HCT116 (cell line): ENCODE results near the gene LY6G6F. TPM values are rescaled to one million over a fixed set of nuclear protein-coding genes. Genes with fewer than 3 reads are reported as not detected.

Experiments
- ATAC-seq: fragments of 200-7000 bp; cut with Tn5 transposase; 2 replicates; pipeline ENCODE4 v1.9.1; 2020; ENCODE audit warnings: mild to moderate bottlenecking, moderate library complexity
- BruUV-seq: library from RNA; stranded (reverse); fragments of 400-500 nt; replicated peaks from 2 replicates; lab custom pipeline; 2021; lab: Mats Ljungman, UMichigan
- CTCF ChIA-PET: fragments of 300-600 bp; sonication (Branson Sonifier 250); formaldehyde crosslinking; loops from one replicate; lab custom pipeline; 2021; ENCODE audit warnings: antibody characterized with exemption; lab: Charles Lee
- POLR2A ChIA-PET: fragments of 300-600, 350-600 bp; sonication (Branson Sonifier 250); formaldehyde crosslinking; loops from one replicate; lab custom pipeline; 2021; ENCODE audit warnings: antibody characterized with exemption; lab: Charles Lee
- RAD21 ChIA-PET, 2 experiments: fragments of 300-600 bp; sonication (Branson Sonifier 250); formaldehyde crosslinking; loops; one replicate each; lab custom pipeline; 2023; ENCODE audit warnings: low total read pairs in 2 of 2; ENCODE audit not compliant: uncharacterized antibody in 2 of 2, unreplicated experiment in 2 of 2, low non-redundant PET in 1 of 2; lab: Charles Lee
- DNase-seq: peaks from one replicate; pipeline ENCODE4 v3.0.0-alpha.2; 2010; ENCODE audit warnings: low read depth, low spot score
- H2AFZ ChIP-seq: fragments of 200-600 bp; shearing (Covaris generic), sonication (generic); 2 replicates; pipeline ENCODE4 v1.6.1; 2017; ENCODE audit warnings: low read depth, mixed run types, mixed read lengths, antibody characterized with exemption, low read length; ENCODE audit not compliant: poor library complexity, severe bottlenecking
- H3K27ac ChIP-seq: 2 replicates; pipeline ENCODE4 v1.5.1; 2012; ENCODE audit warnings: low read depth, low read length
- H3K27me3 ChIP-seq: fragments of 200-600 bp; sonication (generic); 2 replicates; pipeline ENCODE4 v1.6.1; 2016; ENCODE audit warnings: mixed run types, low read length, mixed read lengths; ENCODE audit not compliant: insufficient read depth
- H3K36me3 ChIP-seq, 2 experiments: fragments of 200-500 bp in 1 of 2; fragments of 200-600 bp in 1 of 2; sonication (Bioruptor generic) in 1 of 2; sonication (generic) in 1 of 2; 2 replicates each; pipeline versions ENCODE4 v1.5.1 to v1.6.1; 2014 to 2016; ENCODE audit warnings: low read length in 2 of 2, inconsistent platforms in 1 of 2, mixed read lengths in 1 of 2, mixed run types in 1 of 2; ENCODE audit not compliant: insufficient read depth in 2 of 2, control insufficient read depth in 1 of 2
- H3K4me1 ChIP-seq, 2 experiments: fragments of 200-600 bp in 1 of 2; sonication (generic) in 1 of 2; 2 replicates each; pipeline versions ENCODE4 v1.5.1 to v1.6.1; 2012 to 2017; ENCODE audit warnings: low read length in 2 of 2, inconsistent platforms in 1 of 2, mild to moderate bottlenecking in 1 of 2, mixed read lengths in 1 of 2, mixed run types in 1 of 2, moderate library complexity in 1 of 2; ENCODE audit not compliant: insufficient read depth in 2 of 2, control insufficient read depth in 1 of 2
- H3K4me2 ChIP-seq: fragments of 200-600 bp; sonication (generic); 2 replicates; pipeline ENCODE4 v1.6.1; 2017; ENCODE audit warnings: mixed run types, low read length, mixed read lengths
- H3K4me3 ChIP-seq, 2 experiments: fragments of 200-600 bp in 1 of 2; sonication (generic) in 1 of 2; replicated peaks in 1 of 2; 2 replicates each; pipeline ENCODE4 v1.5.1; 2011 to 2016; ENCODE audit warnings: low read length in 2 of 2, control low read depth in 1 of 2, low read depth in 1 of 2, mild to moderate bottlenecking in 1 of 2, mixed read lengths in 1 of 2, mixed run types in 1 of 2
- H3K79me2 ChIP-seq: fragments of 200-600 bp; sonication (generic); 2 replicates; pipeline ENCODE4 v1.6.1; 2017; ENCODE audit warnings: mild to moderate bottlenecking, mixed run types, low read length, moderate library complexity, mixed read lengths; ENCODE audit not compliant: insufficient read depth
- H3K9ac ChIP-seq: fragments of 200-600 bp; sonication (generic); 2 replicates; pipeline ENCODE4 v1.6.1; 2016; ENCODE audit warnings: low read length, mixed read lengths
- H3K9me2 ChIP-seq: fragments of 200-600 bp; sonication (generic), shearing (Covaris generic); 2 replicates; pipeline ENCODE4 v1.6.1; 2017; ENCODE audit warnings: mixed run types, mild to moderate bottlenecking, moderate library complexity; ENCODE audit not compliant: insufficient read depth
- H3K9me3 ChIP-seq, 2 experiments: fragments of 200-500 bp in 1 of 2; fragments of 200-600 bp in 1 of 2; sonication (Bioruptor generic) in 1 of 2; sonication (generic) in 1 of 2; 2 replicates each; pipeline ENCODE4 v1.6.1; 2014 to 2017; ENCODE audit warnings: low read length in 2 of 2, mixed read lengths in 2 of 2, inconsistent platforms in 1 of 2, low read depth in 1 of 2, mild to moderate bottlenecking in 1 of 2, mixed run types in 1 of 2, moderate library complexity in 1 of 2; ENCODE audit not compliant: control insufficient read depth in 1 of 2, insufficient read depth in 1 of 2
- H4K20me1 ChIP-seq: fragments of 200-600 bp; sonication (generic), shearing (Covaris generic); 2 replicates; pipeline ENCODE4 v1.6.1; 2017; ENCODE audit warnings: mixed run types, mild to moderate bottlenecking, moderate library complexity; ENCODE audit not compliant: insufficient read depth
- CBX3 ChIP-seq: IDR thresholded peaks from 2 replicates; pipeline ENCODE4 v1.6.1; 2012; ENCODE audit warnings: low read depth
- ELF1 ChIP-seq: IDR thresholded peaks from 2 replicates; pipeline ENCODE4 v1.6.1; 2012; ENCODE audit warnings: low read depth, borderline replicate concordance
- EZH2 ChIP-seq: fragments of 200-600 bp; sonication (generic); IDR thresholded peaks from 2 replicates; pipeline ENCODE4 v1.6.1; 2017; ENCODE audit warnings: antibody characterized with exemption, mixed run types
- POLR2A ChIP-seq: IDR thresholded peaks from 2 replicates; pipeline ENCODE4 v1.7.0; 2011; ENCODE audit warnings: borderline replicate concordance; ENCODE audit not compliant: insufficient read depth, insufficient read length; ENCODE audit errors: extremely low read depth
- POLR2AphosphoS5 ChIP-seq: IDR thresholded peaks from 2 replicates; pipeline ENCODE4 v1.6.1; 2011; ENCODE audit warnings: mild to moderate bottlenecking, low read depth, low read length, moderate library complexity
- RAD21 ChIP-seq: IDR thresholded peaks from 2 replicates; pipeline ENCODE4 v1.6.1; 2012; ENCODE audit warnings: low read depth, mild to moderate bottlenecking
- YY1 ChIP-seq: IDR thresholded peaks from 2 replicates; pipeline ENCODE4 v1.6.1; 2011; ENCODE audit warnings: low read length, low read depth, moderate library complexity, mild to moderate bottlenecking; ENCODE audit not compliant: insufficient replicate concordance; ENCODE audit errors: extremely low read depth
- intact Hi-C: fragments of 100-400 bp; cut with micrococcal nuclease; formaldehyde crosslinking; loops from 2 replicates; pipeline ENCODE4 v1.10.0; 2022
- total RNA-seq: library from RNA; stranded (reverse); gene quantifications from one replicate; pipeline ENCODE4 v1.2.1, GENCODE V29; 2021; ENCODE audit not compliant: unreplicated experiment
- TF ChIP-seq, protein P1 (sequence below): IDR thresholded peaks from 2 replicates; pipeline ENCODE4 v1.6.1; 2012
- TF ChIP-seq, protein P2 (sequence below): IDR thresholded peaks from 2 replicates; pipeline ENCODE4 v1.6.1; 2012
- TF ChIP-seq, protein P3 (sequence below): IDR thresholded peaks from 2 replicates; pipeline ENCODE4 v1.6.1; 2012; ENCODE audit warnings: low read depth
- TF ChIP-seq, protein P4 (sequence below): IDR thresholded peaks from 2 replicates; pipeline ENCODE4 v1.6.1; 2011; ENCODE audit warnings: mild to moderate bottlenecking, low read length, moderate library complexity; ENCODE audit not compliant: insufficient replicate concordance; ENCODE audit errors: extremely low read depth

The LY6G6F gene
- total RNA-seq, 1 experiment from 2014 or later: not detected

DNA sequence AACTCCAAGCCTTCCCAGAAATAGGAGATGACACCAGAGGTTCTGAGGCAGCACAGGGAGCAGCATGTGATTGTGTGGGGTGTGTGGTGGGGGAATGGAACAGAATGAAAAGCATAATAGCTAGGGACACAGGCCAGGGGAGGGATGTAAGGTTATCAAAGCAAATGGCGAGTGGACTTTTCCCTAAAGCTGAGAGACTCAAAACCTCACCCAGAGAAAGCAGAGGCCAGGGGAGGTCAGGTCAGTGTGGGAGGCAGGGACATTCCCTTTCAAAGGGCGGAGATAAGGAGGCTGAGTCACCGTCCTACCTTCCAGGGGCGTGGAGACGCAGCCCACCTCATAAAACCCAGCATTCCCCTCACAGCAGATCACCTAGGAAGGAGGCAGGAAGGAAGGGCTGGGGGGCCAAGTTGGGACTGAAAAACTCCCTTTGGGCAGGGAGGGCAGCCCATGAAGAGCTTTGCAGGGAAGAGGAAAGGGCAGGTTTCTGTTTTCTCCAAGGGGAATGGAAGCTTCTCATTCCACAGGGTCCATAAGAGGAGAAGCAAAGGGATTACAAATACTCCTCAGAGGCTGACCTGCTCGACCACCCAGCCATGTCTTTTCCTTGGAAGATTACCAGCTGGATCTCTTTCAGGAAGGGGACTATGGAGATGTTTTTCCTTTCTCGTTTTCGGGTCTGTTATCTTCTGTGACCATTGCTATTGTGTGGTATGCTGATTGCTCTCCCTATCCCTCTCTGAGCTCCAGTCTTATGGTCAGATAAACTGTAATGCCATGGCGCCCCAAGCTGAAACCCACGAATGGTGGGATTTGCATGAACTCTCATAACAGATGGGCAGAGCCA lies 16.2 kb upstream of the LY6G6F start:
- Histone ChIP-seq H3K79me2 (no peaks in the 10 kb centered on the region), H3K4me3 (no peak overlapping the region), H3K9me2 (no peaks in the 10 kb centered on the region), H3K27me3 (no peaks in the 10 kb centered on the region), H3K4me2 (peak overlapping the region; percentile 47), H3K9me3 (no peaks in the 10 kb centered on the region), H3K27ac (peak overlapping the region; percentile 23), H3K9ac (peak overlapping the region; percentile 30; the same call in 1 of the 2 replicates), H4K20me1 (no peaks in the 10 kb centered on the region), H3K36me3 (peaks cover 13 to 25% of the 10 kb centered on the region in 2 experiments; a peak in 2 of 4 replicates), H2AFZ (no peak overlapping the region), H3K4me1 (peaks cover 11 to 16% of the 10 kb centered on the region in 2 experiments)
- DNase-seq: no peak
- POLR2A ChIA-PET: interaction anchor here (1.0 to 1.4 kb wide), 2 partner anchors 13 to 137 kb away, joined by 3 to 5 read pairs; partner anchors contain the start of genes ABHD16A and HSPA1B
- RAD21 ChIA-PET: no interaction called here
- ATAC-seq: peak; percentile 64
- CTCF ChIA-PET: interaction anchor here (0.7 to 1.3 kb wide), 4 partner anchors 13 to 172 kb away, joined by 3 to 7 read pairs (median 4); partner anchors contain the start of genes ABHD16A and NEU1
- BruUV-seq: no TSS peak
- TF ChIP-seq, protein P1, sequence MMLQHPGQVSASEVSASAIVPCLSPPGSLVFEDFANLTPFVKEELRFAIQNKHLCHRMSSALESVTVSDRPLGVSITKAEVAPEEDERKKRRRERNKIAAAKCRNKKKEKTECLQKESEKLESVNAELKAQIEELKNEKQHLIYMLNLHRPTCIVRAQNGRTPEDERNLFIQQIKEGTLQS: no peak
- intact Hi-C loops: no loop called here

DNA sequence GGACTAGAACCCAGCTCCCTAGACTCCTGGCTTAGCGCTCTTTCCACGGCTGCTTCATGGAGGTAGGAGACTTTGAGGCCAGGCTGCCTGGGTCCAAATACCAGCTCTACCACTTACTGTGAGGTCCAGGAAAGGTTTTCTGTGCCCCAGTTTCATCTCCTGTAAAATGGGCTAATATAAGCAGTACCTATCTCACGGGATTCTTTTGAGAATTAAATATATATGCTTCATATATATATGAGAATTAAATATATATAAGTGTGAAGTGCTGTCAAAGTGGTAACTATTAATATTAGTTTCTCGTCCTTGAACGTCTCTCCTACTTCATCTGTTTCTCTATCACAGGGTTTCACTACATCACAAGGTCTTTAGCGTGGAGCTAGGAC lies 15.6 kb upstream of the LY6G6F start:
- CTCF ChIA-PET: interaction anchor here (0.7 to 1.1 kb wide), 2 partner anchors 39 to 172 kb away, joined by 3 read pairs; partner anchors contain the start of gene NEU1
- Histone ChIP-seq H3K9me3 (no peaks in the 10 kb centered on the region), H4K20me1 (no peaks in the 10 kb centered on the region), H3K4me3 (no peak overlapping the region), H3K79me2 (no peaks in the 10 kb centered on the region), H2AFZ (no peak overlapping the region), H3K27me3 (no peaks in the 10 kb centered on the region), H3K9ac (peak overlapping the region; percentile 30; the same call in 1 of the 2 replicates), H3K4me1 (peaks cover 11 to 16% of the 10 kb centered on the region in 2 experiments), H3K27ac (0 out of 2 replicates have a peak overlapping the region, but pooled peaks have one; percentile 23), H3K4me2 (peak overlapping the region; percentile 47), H3K36me3 (peaks cover 13 to 25% of the 10 kb centered on the region in 2 experiments; a peak in 2 of 4 replicates), H3K9me2 (no peaks in the 10 kb centered on the region)
- no TSS peak for BruUV-seq
- DNase-seq: no peak
- RAD21 ChIA-PET: no interaction called here
- no peak for ATAC-seq
- POLR2A ChIA-PET: interaction anchor here (0.5 to 1.4 kb wide), 3 partner anchors 12 to 144 kb away, joined by 3 to 5 read pairs (median 3); partner anchors contain the start of genes ABHD16A, HSPA1B and NFKBIL1
- intact Hi-C loops: no loop called here
- TF ChIP-seq POLR2AphosphoS5 (no peak), EZH2 (no peak), CBX3 (no peak), YY1 (no peak), POLR2A (no peak), RAD21 (no peak), ELF1 (no peak)
- TF ChIP-seq, protein P2, sequence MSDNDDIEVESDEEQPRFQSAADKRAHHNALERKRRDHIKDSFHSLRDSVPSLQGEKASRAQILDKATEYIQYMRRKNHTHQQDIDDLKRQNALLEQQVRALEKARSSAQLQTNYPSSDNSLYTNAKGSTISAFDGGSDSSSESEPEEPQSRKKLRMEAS: no peak
- TF ChIP-seq, protein P3, sequence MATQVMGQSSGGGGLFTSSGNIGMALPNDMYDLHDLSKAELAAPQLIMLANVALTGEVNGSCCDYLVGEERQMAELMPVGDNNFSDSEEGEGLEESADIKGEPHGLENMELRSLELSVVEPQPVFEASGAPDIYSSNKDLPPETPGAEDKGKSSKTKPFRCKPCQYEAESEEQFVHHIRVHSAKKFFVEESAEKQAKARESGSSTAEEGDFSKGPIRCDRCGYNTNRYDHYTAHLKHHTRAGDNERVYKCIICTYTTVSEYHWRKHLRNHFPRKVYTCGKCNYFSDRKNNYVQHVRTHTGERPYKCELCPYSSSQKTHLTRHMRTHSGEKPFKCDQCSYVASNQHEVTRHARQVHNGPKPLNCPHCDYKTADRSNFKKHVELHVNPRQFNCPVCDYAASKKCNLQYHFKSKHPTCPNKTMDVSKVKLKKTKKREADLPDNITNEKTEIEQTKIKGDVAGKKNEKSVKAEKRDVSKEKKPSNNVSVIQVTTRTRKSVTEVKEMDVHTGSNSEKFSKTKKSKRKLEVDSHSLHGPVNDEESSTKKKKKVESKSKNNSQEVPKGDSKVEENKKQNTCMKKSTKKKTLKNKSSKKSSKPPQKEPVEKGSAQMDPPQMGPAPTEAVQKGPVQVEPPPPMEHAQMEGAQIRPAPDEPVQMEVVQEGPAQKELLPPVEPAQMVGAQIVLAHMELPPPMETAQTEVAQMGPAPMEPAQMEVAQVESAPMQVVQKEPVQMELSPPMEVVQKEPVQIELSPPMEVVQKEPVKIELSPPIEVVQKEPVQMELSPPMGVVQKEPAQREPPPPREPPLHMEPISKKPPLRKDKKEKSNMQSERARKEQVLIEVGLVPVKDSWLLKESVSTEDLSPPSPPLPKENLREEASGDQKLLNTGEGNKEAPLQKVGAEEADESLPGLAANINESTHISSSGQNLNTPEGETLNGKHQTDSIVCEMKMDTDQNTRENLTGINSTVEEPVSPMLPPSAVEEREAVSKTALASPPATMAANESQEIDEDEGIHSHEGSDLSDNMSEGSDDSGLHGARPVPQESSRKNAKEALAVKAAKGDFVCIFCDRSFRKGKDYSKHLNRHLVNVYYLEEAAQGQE: no peak
- TF ChIP-seq, protein P4, sequence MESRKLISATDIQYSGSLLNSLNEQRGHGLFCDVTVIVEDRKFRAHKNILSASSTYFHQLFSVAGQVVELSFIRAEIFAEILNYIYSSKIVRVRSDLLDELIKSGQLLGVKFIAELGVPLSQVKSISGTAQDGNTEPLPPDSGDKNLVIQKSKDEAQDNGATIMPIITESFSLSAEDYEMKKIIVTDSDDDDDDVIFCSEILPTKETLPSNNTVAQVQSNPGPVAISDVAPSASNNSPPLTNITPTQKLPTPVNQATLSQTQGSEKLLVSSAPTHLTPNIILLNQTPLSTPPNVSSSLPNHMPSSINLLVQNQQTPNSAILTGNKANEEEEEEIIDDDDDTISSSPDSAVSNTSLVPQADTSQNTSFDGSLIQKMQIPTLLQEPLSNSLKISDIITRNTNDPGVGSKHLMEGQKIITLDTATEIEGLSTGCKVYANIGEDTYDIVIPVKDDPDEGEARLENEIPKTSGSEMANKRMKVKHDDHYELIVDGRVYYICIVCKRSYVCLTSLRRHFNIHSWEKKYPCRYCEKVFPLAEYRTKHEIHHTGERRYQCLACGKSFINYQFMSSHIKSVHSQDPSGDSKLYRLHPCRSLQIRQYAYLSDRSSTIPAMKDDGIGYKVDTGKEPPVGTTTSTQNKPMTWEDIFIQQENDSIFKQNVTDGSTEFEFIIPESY: no peak
